NB4 (cell line): ENCODE measurements around the gene GADD45A.

Experiments used
- POLR2A ChIP-seq: IDR thresholded peaks from 2 replicates; pipeline ENCODE4 v1.6.1; 2011; ENCODE audit warnings: mild to moderate bottlenecking; ENCODE audit not compliant: insufficient read length; ENCODE audit errors: extremely low read depth
- TF ChIP-seq, protein P1 (sequence below): IDR thresholded peaks from one replicate; pipeline ENCODE4 v1.5.1; 2012; ENCODE audit warnings: low read depth, low read length

DNA sequence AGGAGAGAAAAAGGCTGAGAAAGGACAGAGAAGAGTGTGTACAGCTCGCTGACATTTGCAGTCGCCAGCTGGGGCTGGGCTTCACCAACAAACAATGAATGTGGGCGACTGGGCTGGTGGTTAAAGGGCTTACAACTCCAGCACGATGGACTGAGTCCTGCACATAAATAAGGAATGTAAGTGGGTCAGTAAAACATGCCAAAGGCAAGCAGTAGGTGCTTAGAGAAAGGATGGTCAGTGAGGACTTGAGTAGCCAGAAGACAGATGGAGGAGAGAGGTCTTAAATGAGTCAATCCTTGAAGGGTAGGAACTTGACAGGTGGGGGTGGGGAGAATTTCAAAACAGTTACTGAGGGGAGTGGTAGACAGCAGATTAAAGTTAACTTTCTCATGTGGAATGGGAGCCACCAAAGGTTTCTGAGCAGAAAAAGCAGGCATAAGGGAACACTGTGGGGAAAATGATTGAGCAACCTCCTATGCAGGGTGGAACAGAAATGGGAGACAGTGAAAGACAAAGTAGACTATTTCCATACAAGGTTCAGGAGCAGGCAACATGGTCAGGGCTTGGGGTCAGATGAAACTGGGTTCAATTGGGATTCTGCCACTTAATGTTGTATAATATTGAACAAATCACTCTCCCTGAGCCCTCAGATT lies 37.4 kb downstream of the GADD45A start:
- TF ChIP-seq POLR2A: no peak
- TF ChIP-seq, protein P1, sequence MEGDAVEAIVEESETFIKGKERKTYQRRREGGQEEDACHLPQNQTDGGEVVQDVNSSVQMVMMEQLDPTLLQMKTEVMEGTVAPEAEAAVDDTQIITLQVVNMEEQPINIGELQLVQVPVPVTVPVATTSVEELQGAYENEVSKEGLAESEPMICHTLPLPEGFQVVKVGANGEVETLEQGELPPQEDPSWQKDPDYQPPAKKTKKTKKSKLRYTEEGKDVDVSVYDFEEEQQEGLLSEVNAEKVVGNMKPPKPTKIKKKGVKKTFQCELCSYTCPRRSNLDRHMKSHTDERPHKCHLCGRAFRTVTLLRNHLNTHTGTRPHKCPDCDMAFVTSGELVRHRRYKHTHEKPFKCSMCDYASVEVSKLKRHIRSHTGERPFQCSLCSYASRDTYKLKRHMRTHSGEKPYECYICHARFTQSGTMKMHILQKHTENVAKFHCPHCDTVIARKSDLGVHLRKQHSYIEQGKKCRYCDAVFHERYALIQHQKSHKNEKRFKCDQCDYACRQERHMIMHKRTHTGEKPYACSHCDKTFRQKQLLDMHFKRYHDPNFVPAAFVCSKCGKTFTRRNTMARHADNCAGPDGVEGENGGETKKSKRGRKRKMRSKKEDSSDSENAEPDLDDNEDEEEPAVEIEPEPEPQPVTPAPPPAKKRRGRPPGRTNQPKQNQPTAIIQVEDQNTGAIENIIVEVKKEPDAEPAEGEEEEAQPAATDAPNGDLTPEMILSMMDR: no peak
